K562 (cell line): ENCODE data around the gene PRKX. TPM values are rescaled to one million over a fixed set of nuclear protein-coding genes. Genes with fewer than 3 reads are reported as not detected.

ENCODE experiments used
- DMBX1 ChIP-seq: fragments of 250-450 bp; sonication (Bioruptor Pico); IDR thresholded peaks from 2 replicates; pipeline ENCODE4 v1.8.0; 2022; ENCODE audit warnings: inconsistent platforms, mild to moderate bottlenecking, moderate library complexity, borderline replicate concordance
- ESRRA ChIP-seq: fragments of 450-650 bp; IDR thresholded peaks from 2 replicates; pipeline ENCODE4 v1.6.1; 2014; ENCODE audit warnings: low read depth, mild to moderate bottlenecking, moderate library complexity, borderline replicate concordance
- KDM2B ChIP-seq: fragments of 250-450 bp; sonication (Bioruptor Pico); IDR thresholded peaks from 2 replicates; pipeline ENCODE4 v1.8.0; 2021; ENCODE audit warnings: mild to moderate bottlenecking, moderate library complexity
- MTA2 ChIP-seq: fragments of 450-650 bp; IDR thresholded peaks from 2 replicates; pipeline ENCODE4 v1.6.1; 2016; ENCODE audit warnings: low read depth
- ZNF140 ChIP-seq: fragments of 250-450 bp; sonication (Bioruptor Pico); IDR thresholded peaks from 2 replicates; pipeline ENCODE4 v1.8.0; 2021; ENCODE audit warnings: moderate library complexity, mild to moderate bottlenecking, inconsistent platforms
- ZNF444 ChIP-seq: fragments of 250-450 bp; sonication (Bioruptor Pico); IDR thresholded peaks from 2 replicates; pipeline ENCODE4 v1.4.0; 2020; ENCODE audit warnings: mild to moderate bottlenecking, moderate library complexity
- ZNF79 ChIP-seq: fragments of 250-450 bp; sonication (Bioruptor Pico); IDR thresholded peaks from 2 replicates; pipeline ENCODE4 v1.4.0; 2020; ENCODE audit warnings: low read depth, mild to moderate bottlenecking, moderate library complexity
- polyA plus RNA-seq, 8 experiments: library from polyadenylated mRNA; depleted of rRNA in 4 of 8; stranded (reverse) in 5 of 8; unstranded in 3 of 8; fragments of >200 nt; fragmentation: Nextera tagmentation in 2 of 8; fragmentation: Illumina TruSeq in 1 of 8; extraction: Ambion mirVana in 2 of 8; extraction: Trizol in 1 of 8; gene quantifications; 2 replicates each; pipeline versions ENCODE4 v1.2.1 to v1.2.3, GENCODE V29; 2011 to 2014; ENCODE audit warnings: inconsistent platforms in 1 of 8, missing spikeins in 1 of 8
- total RNA-seq, 7 experiments: library from RNA; depleted of rRNA in 6 of 7; stranded (reverse); fragments of >200 nt in 6 of 7; fragmentation: Illumina TruSeq in 2 of 7; extraction: Trizol in 2 of 7; gene quantifications; 2 replicates each; pipeline versions ENCODE4 v1.2.1 to v1.2.3, GENCODE V29; 2011 to 2021; ENCODE audit warnings: low replicate concordance in 1 of 7
- TF ChIP-seq, protein P1 (sequence below), 3 experiments: fragments of 200-800 bp in 1 of 3; fragments of 250-450 bp in 1 of 3; fragments of 450-650 bp in 1 of 3; sonication (Bioruptor Pico) in 1 of 3; sonication (Bioruptor generic) in 1 of 3; formaldehyde crosslinking in 1 of 3; IDR thresholded peaks; 2 replicates each; pipeline versions ENCODE4 v1.6.1 to v1.8.0; 2016 to 2022; ENCODE audit warnings: mild to moderate bottlenecking in 2 of 3, missing genetic modification characterization in 2 of 3, missing compliant biosample characterization in 1 of 3, moderate library complexity in 1 of 3
- TF ChIP-seq, protein P2 (sequence below): fragments of 450-650 bp; formaldehyde crosslinking; IDR thresholded peaks from 2 replicates; pipeline ENCODE4 v1.4.0; 2020; ENCODE audit warnings: mild to moderate bottlenecking, moderate library complexity
- TF ChIP-seq, protein P3 (sequence below): fragments of 450-650 bp; formaldehyde crosslinking; conservative IDR thresholded peaks from 2 replicates; pipeline ENCODE4 v1.4.0; 2022; ENCODE audit warnings: mild to moderate bottlenecking, missing genetic modification characterization

PRKX gene
- total and polyA plus RNA-seq, 9 of the 15 experiments (the other 6 are each of a cell fraction or from before 2014, with no cell fraction given): 3.3 to 29.4 (median 23.7) TPM

DNA sequence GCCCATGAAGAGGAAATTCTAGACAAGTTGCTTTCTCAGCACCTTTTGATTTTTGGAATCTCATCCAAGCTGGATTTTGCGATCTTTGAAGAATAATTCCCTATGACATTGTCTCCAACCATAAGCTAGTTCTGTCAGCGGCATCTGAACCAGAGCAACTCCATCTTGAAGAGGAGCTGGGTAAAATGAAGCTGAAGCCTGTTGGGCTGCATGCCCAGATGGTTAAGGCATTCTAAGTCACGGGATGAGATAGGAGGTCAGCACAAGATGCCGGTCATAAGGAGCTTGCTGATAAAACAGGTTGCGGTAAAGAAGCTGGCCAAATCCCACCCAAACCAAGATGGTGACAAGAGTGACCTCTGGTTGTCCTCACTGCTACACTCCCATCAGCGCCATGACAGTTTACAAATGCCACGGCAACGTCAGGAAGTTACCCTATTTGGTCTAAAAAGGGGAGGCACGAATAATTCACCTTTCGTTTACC is 12.0 kb downstream of the PRKX start (continued):
- TF ChIP-seq, protein P1, sequence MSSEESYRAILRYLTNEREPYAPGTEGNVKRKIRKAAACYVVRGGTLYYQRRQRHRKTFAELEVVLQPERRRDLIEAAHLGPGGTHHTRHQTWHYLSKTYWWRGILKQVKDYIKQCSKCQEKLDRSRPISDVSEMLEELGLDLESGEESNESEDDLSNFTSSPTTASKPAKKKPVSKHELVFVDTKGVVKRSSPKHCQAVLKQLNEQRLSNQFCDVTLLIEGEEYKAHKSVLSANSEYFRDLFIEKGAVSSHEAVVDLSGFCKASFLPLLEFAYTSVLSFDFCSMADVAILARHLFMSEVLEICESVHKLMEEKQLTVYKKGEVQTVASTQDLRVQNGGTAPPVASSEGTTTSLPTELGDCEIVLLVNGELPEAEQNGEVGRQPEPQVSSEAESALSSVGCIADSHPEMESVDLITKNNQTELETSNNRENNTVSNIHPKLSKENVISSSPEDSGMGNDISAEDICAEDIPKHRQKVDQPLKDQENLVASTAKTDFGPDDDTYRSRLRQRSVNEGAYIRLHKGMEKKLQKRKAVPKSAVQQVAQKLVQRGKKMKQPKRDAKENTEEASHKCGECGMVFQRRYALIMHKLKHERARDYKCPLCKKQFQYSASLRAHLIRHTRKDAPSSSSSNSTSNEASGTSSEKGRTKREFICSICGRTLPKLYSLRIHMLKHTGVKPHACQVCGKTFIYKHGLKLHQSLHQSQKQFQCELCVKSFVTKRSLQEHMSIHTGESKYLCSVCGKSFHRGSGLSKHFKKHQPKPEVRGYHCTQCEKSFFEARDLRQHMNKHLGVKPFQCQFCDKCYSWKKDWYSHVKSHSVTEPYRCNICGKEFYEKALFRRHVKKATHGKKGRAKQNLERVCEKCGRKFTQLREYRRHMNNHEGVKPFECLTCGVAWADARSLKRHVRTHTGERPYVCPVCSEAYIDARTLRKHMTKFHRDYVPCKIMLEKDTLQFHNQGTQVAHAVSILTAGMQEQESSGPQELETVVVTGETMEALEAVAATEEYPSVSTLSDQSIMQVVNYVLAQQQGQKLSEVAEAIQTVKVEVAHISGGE (CRISPR knock-in tag; IDR thresholded peaks at IDR 0.05): peak in 1 of 3 experiments; percentile 88; a peak in 2 of 6 replicates
- TF ChIP-seq ZNF140 (CRISPR knock-in tag): 0 out of 2 replicates have a peak, but pooled peaks have one; percentile 75
- TF ChIP-seq, protein P2, sequence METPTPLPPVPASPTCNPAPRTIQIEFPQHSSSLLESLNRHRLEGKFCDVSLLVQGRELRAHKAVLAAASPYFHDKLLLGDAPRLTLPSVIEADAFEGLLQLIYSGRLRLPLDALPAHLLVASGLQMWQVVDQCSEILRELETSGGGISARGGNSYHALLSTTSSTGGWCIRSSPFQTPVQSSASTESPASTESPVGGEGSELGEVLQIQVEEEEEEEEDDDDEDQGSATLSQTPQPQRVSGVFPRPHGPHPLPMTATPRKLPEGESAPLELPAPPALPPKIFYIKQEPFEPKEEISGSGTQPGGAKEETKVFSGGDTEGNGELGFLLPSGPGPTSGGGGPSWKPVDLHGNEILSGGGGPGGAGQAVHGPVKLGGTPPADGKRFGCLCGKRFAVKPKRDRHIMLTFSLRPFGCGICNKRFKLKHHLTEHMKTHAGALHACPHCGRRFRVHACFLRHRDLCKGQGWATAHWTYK (CRISPR knock-in tag): peak; percentile 98
- peak; percentile 94 for TF ChIP-seq KDM2B
- peak; percentile 40; the same call in 1 of the 2 replicates for TF ChIP-seq MTA2
- TF ChIP-seq ZNF79 (CRISPR knock-in tag): peak; percentile 97
- TF ChIP-seq ZNF444: 0 out of 2 replicates have a peak, but pooled peaks have one; percentile 54
- peak; percentile 95 for TF ChIP-seq ESRRA
- TF ChIP-seq, protein P3, sequence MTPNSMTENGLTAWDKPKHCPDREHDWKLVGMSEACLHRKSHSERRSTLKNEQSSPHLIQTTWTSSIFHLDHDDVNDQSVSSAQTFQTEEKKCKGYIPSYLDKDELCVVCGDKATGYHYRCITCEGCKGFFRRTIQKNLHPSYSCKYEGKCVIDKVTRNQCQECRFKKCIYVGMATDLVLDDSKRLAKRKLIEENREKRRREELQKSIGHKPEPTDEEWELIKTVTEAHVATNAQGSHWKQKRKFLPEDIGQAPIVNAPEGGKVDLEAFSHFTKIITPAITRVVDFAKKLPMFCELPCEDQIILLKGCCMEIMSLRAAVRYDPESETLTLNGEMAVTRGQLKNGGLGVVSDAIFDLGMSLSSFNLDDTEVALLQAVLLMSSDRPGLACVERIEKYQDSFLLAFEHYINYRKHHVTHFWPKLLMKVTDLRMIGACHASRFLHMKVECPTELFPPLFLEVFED (CRISPR knock-in tag): peak; percentile 98
- TF ChIP-seq DMBX1 (CRISPR knock-in tag): peak; percentile 100
